Central memory CD8-positive, alpha-beta T cell (primary cell): ENCODE measurements around the gene DENND2A.
A peak's percentile ranks its signal among the peaks of the same experiment; 100 is the strongest.

Experiments used
- ATAC-seq: fragments of 150-1000 bp; cut with Tn5 transposase; replicated peaks from 2 replicates; pipeline ENCODE4 v1.10.0; 2022; ENCODE audit warnings: mild to moderate bottlenecking, moderate FRiP score, moderate number of reproducible peaks; ENCODE audit not compliant: poor library complexity, severe bottlenecking; ENCODE audit errors: extremely low read depth
- DNase-seq, 2 donors: peaks; one replicate each; pipeline ENCODE4 v3.0.0; 2021; ENCODE audit warnings: low spot score in 2 of 2
- H3K27ac Mint-ChIP-seq: one replicate; pipeline ENCODE4 v1.8.0; 2022; ENCODE audit warnings: low read depth, mild to moderate bottlenecking, moderate library complexity, mixed read lengths
- H3K27me3 Mint-ChIP-seq: one replicate; pipeline ENCODE4 v1.8.0; 2022; ENCODE audit warnings: mixed read lengths
- H3K36me3 Mint-ChIP-seq: one replicate; pipeline ENCODE4 v1.8.0; 2022; ENCODE audit warnings: mild to moderate bottlenecking, moderate library complexity, mixed read lengths; ENCODE audit not compliant: insufficient read depth
- H3K4me1 Mint-ChIP-seq: one replicate; pipeline ENCODE4 v1.8.0; 2022; ENCODE audit warnings: mixed read lengths
- H3K4me3 Mint-ChIP-seq: one replicate; pipeline ENCODE4 v1.8.0; 2022; ENCODE audit warnings: mild to moderate bottlenecking, moderate library complexity, mixed read lengths
- H3K9me3 Mint-ChIP-seq: one replicate; pipeline ENCODE4 v1.8.0; 2022; ENCODE audit warnings: mixed read lengths

Gene DENND2A

DNA sequence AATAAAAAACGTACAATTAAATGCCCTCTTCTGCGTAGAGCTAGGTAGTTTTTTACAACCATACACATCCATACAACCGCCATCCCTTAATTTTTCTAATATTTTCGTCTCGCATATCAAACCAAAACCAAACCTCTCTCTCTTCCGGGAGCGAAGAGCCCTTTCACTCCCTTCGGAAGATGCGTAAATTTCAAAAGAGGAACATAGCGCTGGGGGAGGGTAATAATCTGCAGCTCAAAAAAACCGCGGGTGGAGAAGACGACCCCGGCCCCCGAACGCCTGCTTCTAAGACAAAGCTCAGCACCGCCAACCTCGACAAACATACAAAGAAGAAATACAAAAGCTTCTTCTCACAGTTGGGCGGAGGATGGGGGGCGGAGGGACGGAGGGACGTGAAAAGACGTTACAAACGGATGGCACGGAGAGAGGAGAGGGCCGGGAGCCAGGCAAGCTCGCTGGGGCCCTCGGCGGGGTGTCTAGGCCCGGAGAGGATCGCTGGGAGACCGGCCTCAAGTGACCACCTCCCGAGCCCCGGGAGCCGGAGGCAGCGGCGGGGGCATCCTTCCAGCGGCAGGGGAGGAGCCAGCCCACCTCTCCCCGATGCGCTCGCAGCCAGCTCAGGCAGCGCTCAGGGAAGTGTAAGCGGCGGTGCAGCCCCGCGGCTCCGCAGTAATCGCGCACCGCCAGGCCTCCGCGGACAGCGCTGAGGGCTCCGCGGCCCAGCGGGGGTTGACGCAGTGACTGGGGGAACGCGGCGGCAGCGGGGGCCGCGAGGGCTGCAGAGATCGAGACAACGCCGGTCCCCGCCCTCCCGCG is 162.2 kb downstream of the DENND2A start:
- Mint-ChIP-seq H3K36me3 (peaks cover 18% of the 10 kb centered on the region), H3K4me3 (peak overlapping the region; percentile 95), H3K9me3 (no peaks in the 10 kb centered on the region), H3K27me3 (no peaks in the 10 kb centered on the region), H3K4me1 (peaks cover 30% of the 10 kb centered on the region), H3K27ac (peak overlapping the region; percentile 95)
- DNase-seq (peak in 1 of 2 donors; percentile 21), ATAC-seq (peak; percentile 52)

DNA sequence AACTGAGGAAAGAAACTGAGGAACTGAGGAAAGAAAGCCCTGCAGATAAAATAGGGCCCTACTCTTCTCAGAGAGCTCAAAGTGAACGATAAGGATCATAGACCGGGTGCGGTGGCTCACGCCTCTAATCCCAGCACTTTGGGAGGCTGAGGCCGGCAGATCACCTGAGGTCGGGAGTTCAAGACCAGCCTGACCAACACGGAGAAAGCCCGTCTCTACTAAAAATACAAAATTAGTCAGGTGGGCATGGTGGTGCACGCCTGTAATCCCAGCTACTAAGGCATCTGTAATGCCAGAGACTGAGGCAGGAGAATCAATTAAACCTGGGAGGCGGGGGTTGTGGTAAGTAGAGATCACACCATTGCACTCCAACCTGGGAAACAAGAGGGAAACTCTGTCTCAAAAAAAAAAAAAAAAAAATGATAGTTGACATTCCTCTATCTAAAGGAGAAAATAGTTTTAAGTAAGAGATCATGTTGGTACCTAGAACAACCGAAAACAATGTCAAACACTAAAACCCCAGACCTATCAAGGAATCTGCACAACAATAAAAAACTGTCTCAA is 163.8 kb downstream of the DENND2A start:
- Mint-ChIP-seq H3K9me3 (no peaks in the 10 kb centered on the region), H3K27ac (peak overlapping the region; percentile 95), H3K36me3 (peaks cover 23% of the 10 kb centered on the region), H3K4me1 (peaks cover 32% of the 10 kb centered on the region), H3K4me3 (peak overlapping the region; percentile 95), H3K27me3 (no peaks in the 10 kb centered on the region)
- ATAC-seq (no peak), DNase-seq (no peak)

DNA sequence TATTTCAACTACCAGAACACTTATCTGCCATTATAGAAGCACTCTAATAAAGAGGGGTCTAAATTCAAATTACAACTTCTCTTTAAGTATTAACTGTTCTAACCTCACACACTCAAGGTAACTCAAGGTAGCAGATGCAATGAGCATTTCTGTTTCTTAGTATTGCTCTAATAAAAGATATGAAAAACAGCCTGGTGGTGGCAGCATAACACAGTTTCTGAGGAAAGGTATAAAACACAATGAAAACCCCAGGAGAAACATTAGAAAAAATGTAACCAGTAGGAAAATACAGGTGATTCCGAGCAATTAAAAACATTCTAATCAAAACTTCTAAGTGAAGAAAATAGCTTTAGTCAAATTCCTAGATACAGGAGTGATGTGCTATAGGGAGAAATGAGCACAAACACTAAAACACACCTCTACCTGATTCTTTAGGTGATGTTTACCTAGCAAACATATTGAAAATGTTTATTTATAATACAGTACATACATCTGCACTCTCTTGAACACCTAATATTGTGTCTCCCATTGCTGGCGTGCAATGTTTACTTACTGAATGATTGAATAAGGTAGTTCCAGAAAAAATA is 164.8 kb downstream of the DENND2A start:
- Mint-ChIP-seq H3K27ac (peak overlapping the region; percentile 24), H3K9me3 (no peaks in the 10 kb centered on the region), H3K4me1 (peaks cover 36% of the 10 kb centered on the region), H3K4me3 (peak overlapping the region; percentile 63), H3K27me3 (no peaks in the 10 kb centered on the region), H3K36me3 (peaks cover 31% of the 10 kb centered on the region)
- ATAC-seq (no peak), DNase-seq (peak in 1 of 2 donors; percentile 17)
